Amniotic stem cell (primary cell): Measurements from ENCODE around the gene INSC.
"Not testable (repeated sequence)": the region's sequence is repeated elsewhere in the genome, so short reads cannot be mapped to it uniquely, and the experiment has no call there.

Experiments
- DNase-seq: peaks from one replicate; lab custom pipeline; 2025; lab: John Stamatoyannopoulos, UW

INSC gene

GRCh38 chr11:15114501-15115475, at the start of gene INSC:
Gene INSC (plus strand): TSS chr11:15114923. CDS start chr11:15149175, 34,252 bp downstream.
- DNase-seq = no peak

- DNase-seq = not testable (repeated sequence)
These were observed 45.0 kb upstream of the INSC start for GRCh38 chr11:15069751-15070150.

- no peak for DNase-seq
These were observed 43.0 kb upstream of the INSC start for GRCh38 chr11:15071556-15072255.

- DNase-seq = no peak
These were observed 42.1 kb upstream of the INSC start for GRCh38 chr11:15072551-15073143.

GRCh38 chr11:15073361-15074205, 41.1 kb upstream of the INSC start, which contains the start of gene CALCB:
Gene CALCB (plus strand): TSS chr11:15073593. CDS start chr11:15074719, 1,126 bp downstream.
- DNase-seq = no peak

- DNase-seq = peak; percentile 31
These were observed 40.2 kb upstream of the INSC start for GRCh38 chr11:15074206-15075161.

- DNase-seq = no peak
These were observed 39.6 kb upstream of the INSC start for GRCh38 chr11:15075162-15075526.

GRCh38 chr11:15091175-15091574, 23.5 kb upstream of the INSC start:
- no peak for DNase-seq

GRCh38 chr11:15091625-15092024, 23.1 kb upstream of the INSC start:
- no peak for DNase-seq

GRCh38 chr11:15093432-15093831, 21.3 kb upstream of the INSC start:
- no peak for DNase-seq

- DNase-seq = no peak
These were observed 18.9 kb upstream of the INSC start for GRCh38 chr11:15095736-15096228.

GRCh38 chr11:15097411-15097810, 17.3 kb upstream of the INSC start:
- DNase-seq = no peak

- DNase-seq = no peak
These were observed 15.5 kb upstream of the INSC start for GRCh38 chr11:15099267-15099666.

- peak; percentile 36 for DNase-seq
These were observed 13.5 kb upstream of the INSC start for GRCh38 chr11:15101072-15101709.

GRCh38 chr11:15104166-15104565, 10.6 kb upstream of the INSC start:
- no peak for DNase-seq

- DNase-seq = peak; percentile 21
These were observed 8.3 kb upstream of the INSC start for GRCh38 chr11:15106201-15106965.

- DNase-seq = no peak
These were observed 6.8 kb upstream of the INSC start for GRCh38 chr11:15107730-15108515.

- DNase-seq = no peak
These were observed 6.1 kb upstream of the INSC start for GRCh38 chr11:15108592-15109130.
